ENCODE measurements around the gene CKAP2L.

GRCh38 chr2:112789186-112789585 is 24.8 kb upstream of the CKAP2L start:
- TF ChIP-seq CTCF (IDR thresholded peaks at IDR 0.05; ENCODE audit: extremely low read depth in 1 of 2, insufficient read depth in 1 of 2, low read depth in 1 of 2, low read length in 2 of 2) = no peak
- TF ChIP-seq MAX (IDR thresholded peaks at IDR 0.05; ENCODE audit: insufficient read depth, insufficient read length) = no peak
- no peak for TF ChIP-seq POLR2A (IDR thresholded peaks at IDR 0.05; ENCODE audit: low read depth, low read length)
- no peak for TF ChIP-seq POLR2AphosphoS5 (IDR thresholded peaks at IDR 0.05; ENCODE audit: insufficient read depth, low read depth, low read length)
- TF ChIP-seq MYC (IDR thresholded peaks at IDR 0.05; ENCODE audit: low read depth, low read length) = no peak
- no peak for TF ChIP-seq EZH2 (IDR thresholded peaks at IDR 0.05; ENCODE audit: borderline replicate concordance, low read depth, low read length, severe bottlenecking)
- TF ChIP-seq JUN (IDR thresholded peaks at IDR 0.05; ENCODE audit: borderline replicate concordance, insufficient read depth, insufficient read length, low read depth) = no peak

Measured in endothelial cell of umbilical vein (primary cell).